ENCODE data around the gene CGB2.
"Not testable (repeated sequence)": the region's sequence is repeated elsewhere in the genome, so short reads cannot be mapped to it uniquely, and the experiment has no call there.

GRCh38 chr19:49030323-49030722 is 1.4 kb upstream of the CGB2 start:
- not testable (repeated sequence) for TF ChIP-seq CTCF, POLR2A (IDR thresholded peaks at IDR 0.05)
